ENCODE measurements around the gene MCF2L.

Gene MCF2L

GRCh38 chr13:112951674-112952371, 17.2 kb upstream of the MCF2L start:
- no peak for DNase-seq (ENCODE audit: low spot score)

- no peak for DNase-seq (ENCODE audit: low spot score)
Measured at GRCh38 chr13:112952759-112953551, 16.1 kb upstream of the MCF2L start.

GRCh38 chr13:112953591-112954487, 15.2 kb upstream of the MCF2L start:
- DNase-seq (ENCODE audit: low spot score), result no peak

- no peak for DNase-seq (ENCODE audit: low spot score)
Measured at GRCh38 chr13:112954488-112955270, 14.3 kb upstream of the MCF2L start.

GRCh38 chr13:112955271-112955937, 13.6 kb upstream of the MCF2L start:
- DNase-seq (ENCODE audit: low spot score), result no peak

GRCh38 chr13:112955956-112956355, 13.1 kb upstream of the MCF2L start:
- DNase-seq (ENCODE audit: low spot score), result no peak

GRCh38 chr13:112956571-112957294, 12.3 kb upstream of the MCF2L start:
- DNase-seq (ENCODE audit: low spot score), result no peak

- DNase-seq (ENCODE audit: low spot score), result no peak
Measured at GRCh38 chr13:112957295-112957677, 11.7 kb upstream of the MCF2L start.

- DNase-seq (ENCODE audit: low spot score), result no peak
Measured at GRCh38 chr13:112958127-112958989, 10.7 kb upstream of the MCF2L start.

GRCh38 chr13:112959206-112959605, 9.8 kb upstream of the MCF2L start:
- no peak for DNase-seq (ENCODE audit: low spot score)

GRCh38 chr13:112959701-112960542, 9.1 kb upstream of the MCF2L start:
- DNase-seq (ENCODE audit: low spot score), result no peak

GRCh38 chr13:112960706-112961105, 8.3 kb upstream of the MCF2L start:
- no peak for DNase-seq (ENCODE audit: low spot score)

GRCh38 chr13:112961457-112962369, 7.3 kb upstream of the MCF2L start:
- DNase-seq (ENCODE audit: low spot score), result no peak

GRCh38 chr13:112962396-112962795, 6.6 kb upstream of the MCF2L start:
- DNase-seq (ENCODE audit: low spot score), result no peak

- DNase-seq (ENCODE audit: low spot score), result no peak
Measured at GRCh38 chr13:112962911-112963625, 5.9 kb upstream of the MCF2L start.

- no peak for DNase-seq (ENCODE audit: low spot score)
Measured at GRCh38 chr13:112963641-112964040, 5.4 kb upstream of the MCF2L start.

GRCh38 chr13:112964971-112965492, 4.0 kb upstream of the MCF2L start:
- DNase-seq (ENCODE audit: low spot score), result no peak
